Measurements from ENCODE around the gene PRSS22.

PRSS22 gene, protein sequence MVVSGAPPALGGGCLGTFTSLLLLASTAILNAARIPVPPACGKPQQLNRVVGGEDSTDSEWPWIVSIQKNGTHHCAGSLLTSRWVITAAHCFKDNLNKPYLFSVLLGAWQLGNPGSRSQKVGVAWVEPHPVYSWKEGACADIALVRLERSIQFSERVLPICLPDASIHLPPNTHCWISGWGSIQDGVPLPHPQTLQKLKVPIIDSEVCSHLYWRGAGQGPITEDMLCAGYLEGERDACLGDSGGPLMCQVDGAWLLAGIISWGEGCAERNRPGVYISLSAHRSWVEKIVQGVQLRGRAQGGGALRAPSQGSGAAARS

DNA sequence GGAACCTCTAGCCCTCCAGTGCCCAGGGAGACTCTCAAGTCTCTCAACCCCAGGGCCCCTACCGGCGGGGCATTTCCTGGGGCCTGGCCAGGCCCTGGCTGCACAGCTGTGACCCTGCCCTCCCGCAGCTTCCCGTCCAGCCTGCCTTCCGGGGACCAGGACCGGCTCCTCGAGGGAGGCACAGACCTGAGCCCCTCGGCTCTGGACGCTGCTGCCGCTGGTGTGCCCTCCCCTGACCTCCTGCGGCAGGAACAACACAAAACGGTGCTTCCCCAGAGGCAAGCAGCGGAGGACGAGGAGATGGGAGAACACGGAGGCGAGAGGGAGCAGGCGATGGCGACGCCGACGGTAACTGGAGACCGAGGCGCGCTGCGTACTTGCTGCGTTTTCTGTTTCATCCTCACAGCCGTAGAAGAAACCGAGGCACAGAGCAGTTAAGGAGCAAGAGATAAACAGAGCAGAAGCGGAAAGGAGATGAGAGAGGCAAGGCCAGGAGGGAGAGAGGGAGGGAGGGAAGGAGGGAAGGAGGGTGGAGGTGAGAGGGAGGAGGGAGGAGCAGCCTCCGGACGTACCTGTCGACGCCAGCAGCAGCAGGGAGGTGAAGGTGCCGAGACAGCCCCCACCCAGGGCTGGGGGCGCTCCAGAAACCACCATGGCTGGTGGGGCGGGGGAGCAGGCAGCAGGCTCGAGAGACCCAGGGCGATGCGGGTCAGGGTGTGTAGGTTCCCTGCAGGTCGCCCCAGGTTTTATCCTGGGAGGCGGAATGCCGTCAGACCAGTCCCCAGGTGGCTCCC lies at the start of gene PRSS22:
Gene PRSS22, minus strand, starts transcription at position 720 of the 794 bp plus-strand sequence. Its CDS starts 66 bp downstream, at position 654.
- peak; percentile 61 for DNase-seq (ENCODE audit: low read depth, low spot score)

DNA sequence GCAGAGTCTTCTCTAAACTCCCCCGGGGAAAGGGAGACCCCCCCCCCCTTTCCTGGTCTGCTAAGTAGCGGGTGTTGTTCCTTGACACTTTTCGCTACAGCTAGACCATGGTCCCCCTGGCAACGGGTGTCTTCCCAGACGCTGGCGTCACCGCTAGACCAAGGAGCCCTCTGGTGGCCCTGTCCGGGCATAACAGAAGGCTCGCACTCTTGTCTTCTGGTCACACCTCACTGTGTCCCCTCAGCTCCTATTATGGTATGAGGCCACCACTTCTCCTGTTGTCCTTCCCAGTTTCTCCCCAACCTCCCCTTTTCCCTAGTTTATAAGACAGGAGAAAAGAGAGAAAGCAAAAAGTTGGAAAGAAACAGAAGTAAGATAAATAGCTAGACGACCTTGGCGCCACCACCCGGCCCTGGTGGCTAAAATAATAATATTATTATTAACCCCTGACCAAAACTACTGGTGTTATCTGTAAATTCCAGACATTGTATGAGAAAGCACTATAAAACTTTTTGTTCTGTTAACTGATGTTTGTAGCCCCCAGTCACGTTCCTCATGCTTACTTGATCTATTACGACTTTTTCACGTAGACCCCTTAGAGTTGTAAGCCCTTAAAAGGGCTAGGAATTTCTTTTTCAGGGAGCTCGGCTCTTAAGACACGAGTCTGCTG lies 49.2 kb upstream of the PRSS22 start:
- DNase-seq (ENCODE audit: low read depth, low spot score) = peak; percentile 81

DNA sequence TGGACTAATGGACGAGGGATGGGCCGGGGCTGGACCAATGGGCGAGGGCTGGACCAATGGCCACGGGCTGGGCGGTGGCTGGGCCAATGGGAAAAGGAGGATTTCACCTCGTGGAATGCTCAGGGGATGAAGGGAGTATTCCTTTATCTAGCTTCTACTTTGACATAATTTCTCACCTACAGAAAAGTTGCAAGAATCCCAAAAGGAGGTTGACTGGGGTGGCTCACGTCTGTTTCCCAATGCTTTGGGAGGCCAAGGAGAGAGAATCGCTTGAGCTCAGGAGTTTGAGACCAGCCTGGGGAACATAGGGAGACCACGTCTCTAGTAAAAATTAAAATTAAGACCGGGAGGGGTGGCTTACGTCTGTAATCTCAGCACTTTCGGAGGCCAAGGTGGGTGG lies 48.0 kb upstream of the PRSS22 start:
- no peak for DNase-seq (ENCODE audit: low read depth, low spot score)

DNA sequence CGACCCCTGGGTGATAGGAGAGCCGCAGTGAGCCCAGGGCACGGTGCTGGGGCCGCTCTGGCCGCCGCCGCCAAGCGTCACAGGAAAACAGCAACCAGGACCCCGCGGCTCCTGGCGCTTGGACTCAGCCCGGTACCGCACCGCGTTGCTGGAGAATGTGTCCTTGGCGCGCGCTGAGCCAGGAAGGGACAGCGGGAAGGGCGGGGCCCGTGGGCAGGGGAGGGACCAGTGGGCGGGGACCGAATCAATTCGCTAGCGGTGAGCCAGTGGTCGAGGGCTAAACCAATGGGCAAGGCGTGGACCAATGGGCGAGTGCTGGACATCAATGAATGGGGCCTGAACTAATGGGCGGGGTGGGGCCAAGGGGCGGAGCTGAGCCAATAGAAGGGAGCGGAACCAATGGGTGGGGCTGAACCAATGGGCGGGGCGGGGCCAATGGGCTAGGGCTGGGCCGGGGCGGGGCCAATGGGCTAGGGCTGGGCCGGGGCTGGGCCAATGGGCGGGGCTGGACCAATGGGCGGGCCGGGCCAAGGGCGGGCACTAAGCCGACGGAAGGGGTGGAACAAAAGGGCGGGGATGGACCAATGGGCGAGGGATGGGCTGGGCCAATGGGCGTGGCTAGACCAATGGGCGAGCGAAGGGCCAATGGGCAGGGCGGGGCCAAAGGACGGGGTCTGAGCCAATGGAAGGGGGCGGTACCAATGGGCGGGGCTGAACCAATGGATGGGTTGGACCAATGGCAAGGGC lies 47.4 kb upstream of the PRSS22 start:
- peak; percentile 97 for DNase-seq (ENCODE audit: low read depth, low spot score)

DNA sequence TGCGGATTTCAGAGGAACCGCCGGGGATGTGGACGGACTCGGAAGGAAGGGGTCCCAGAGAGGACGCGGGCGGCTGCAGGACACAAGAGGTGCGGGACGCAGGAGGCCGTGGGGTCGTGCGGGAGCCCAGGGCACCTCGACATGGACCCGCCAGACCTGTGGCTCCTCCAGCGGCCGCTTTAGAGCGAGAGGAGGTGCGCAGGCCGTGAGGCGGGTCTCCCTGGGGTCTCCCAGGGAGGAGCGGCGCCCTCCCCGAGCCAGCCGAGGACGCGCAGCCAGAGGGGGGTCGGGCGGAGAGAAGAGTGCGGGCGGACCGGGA lies 46.9 kb upstream of the PRSS22 start:
- DNase-seq (ENCODE audit: low read depth, low spot score) = no peak

DNA sequence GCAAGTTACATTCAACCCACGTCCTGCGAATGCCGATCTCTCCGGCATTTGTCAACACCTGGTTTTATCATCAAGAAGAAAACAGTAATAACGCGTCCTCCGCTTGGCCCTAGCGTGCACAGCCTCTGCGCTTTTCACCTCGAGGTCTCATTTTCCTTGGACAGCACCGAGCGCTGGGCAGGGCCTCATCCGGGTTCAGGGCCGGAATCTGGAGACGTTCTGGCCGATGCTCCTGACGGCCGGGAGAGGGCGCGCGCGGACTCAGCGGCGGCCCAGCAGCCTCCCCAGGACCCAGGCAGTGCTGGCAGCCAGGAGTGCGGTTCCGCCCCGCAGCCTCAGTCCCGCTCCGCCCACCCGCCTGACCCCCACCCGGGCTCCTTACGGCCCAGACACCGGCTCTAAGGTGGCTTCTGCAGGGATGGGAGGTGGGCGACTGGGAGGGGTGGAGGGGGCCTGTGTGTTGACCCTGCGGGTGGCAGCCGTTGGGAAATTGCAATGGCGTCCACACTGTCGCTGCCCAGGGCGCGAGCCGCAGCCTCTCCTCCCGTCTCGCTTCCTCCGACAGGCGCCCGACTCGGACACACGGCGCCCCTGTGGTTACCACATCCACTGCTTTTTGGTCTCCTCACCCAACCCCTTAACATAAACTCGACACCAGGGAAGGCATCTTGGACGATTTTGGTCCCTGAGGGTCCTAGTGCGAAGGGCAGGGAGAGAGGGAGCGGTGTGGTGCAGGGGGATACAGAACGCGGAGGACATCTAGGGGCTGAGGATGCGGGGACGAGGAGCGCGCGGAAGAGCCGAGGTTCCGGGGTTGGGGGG lies 46.3 kb upstream of the PRSS22 start:
- peak; percentile 97 for DNase-seq (ENCODE audit: low read depth, low spot score)

DNA sequence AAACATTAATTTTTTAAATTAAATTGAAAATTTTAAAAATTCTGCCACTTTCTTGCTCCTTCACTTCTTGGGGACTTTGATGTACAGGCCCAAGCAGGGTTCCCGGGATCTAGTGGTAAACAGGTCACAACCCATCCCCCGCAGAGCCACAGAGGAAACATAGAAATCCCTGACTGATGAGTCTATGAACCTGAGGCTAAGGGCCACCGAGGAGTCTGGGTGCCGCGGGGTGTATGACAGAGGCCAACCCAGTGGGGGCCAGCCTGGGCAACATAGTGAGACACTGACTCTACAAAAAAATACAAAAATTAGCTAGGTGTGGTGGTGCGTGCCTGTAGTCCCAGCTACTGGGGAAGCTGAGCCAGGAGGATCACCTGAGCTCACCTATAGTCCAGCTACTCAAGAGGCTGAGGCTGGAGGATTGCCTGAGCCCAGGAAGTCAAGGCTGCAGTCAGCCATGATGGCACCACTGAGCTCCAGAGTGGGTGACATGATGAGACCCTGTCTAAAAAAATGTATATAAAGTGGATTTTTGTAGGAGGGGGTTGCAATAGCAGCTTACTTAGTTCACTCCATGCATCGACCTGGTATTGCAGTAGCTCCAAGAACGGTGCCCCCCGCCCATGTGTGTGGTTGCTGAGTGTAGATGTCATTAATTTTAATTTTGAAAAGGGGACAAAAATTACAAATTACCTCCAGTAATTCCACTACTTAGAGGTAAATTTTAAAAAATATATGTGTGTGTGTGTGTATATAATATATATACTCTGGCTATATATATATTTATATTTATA lies 44.6 kb upstream of the PRSS22 start:
- no peak for DNase-seq (ENCODE audit: low read depth, low spot score)

DNA sequence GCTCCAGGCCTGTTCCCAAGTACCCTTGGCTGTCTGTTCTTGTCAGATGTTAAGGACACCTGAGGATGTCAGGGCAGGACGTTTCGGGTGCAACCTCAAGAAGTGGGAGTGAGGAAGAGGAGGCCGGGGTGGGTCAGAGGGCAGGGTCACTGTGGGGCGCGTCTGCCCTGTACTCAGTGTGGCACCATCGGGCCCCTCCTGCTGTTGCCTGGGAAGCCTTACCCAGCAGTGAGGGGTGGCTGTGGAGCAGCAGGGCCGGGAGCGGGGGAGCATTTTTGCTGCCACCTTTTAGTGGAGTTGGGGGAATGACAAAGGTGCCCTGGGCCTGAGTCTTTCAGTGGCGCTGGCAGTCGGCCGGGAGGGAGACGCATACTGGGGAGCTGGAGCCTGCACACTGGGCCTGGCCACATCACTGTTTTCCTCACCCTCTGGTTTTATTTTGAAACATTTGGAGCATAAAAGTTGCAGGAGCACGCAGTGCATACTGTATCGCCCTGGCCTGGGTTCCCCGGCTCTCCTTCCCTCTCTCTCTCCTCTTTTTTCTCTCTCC lies 42.6 kb upstream of the PRSS22 start:
- DNase-seq (ENCODE audit: low read depth, low spot score) = no peak

DNA sequence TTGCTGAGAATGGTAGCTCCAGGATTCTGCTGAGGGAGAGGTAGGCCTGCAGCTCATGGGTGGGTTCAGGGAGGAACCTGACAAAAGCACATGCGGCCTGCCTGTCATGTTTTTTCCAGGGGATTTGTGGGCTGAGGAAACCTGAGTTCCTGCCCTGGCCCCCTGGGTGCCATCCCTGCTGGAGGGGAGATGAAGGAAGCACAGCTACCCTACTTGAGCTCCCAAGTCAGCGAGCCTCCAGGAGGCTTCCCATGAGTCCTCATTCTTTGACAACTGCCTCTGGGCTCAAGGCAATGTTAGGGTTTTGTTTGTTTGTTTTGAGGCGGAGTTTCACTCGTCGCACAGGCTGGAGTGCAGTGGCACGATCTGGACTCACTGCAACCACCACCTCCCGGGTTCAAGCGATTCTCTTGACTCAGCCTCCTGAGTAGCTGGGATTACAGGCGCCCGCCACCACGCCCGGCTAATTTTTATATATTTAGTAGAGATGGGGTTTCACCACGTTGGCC lies 41.6 kb upstream of the PRSS22 start:
- no peak for DNase-seq (ENCODE audit: low read depth, low spot score)

DNA sequence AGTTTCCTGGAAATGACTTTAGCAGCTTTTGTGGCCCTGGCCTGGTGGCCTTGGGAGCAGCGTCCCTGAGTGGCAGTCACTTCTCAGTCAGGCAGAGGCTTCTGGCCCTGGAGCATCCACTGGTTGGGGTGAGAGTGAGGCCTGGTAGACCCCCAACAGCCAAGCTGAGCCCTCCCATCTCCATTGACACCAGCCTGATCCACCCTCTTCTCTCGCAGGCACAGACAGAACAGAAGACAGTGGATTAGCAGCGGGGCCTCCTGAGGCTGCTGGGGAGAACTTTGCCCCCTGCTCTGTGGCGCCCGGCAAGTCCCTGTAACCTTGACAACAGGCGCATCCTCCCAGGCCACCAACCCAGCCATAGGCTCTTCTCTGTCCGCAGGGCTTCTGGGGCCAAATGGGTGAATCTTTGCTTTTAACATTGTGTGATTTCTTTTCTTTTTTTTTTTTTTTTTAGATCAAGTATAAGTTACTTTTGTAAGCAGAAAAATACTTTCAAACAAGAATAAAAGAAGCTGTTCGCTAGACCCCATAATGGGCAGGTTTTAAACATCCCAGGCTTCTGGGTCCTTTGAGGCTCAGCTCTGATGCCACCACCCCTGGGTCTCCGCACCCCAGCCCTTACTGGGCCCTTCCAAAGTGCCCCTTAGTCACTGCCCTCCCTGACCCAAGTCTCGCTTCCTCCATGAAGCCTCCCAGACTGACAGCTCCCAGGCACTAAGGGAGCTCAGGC lies 41.0 kb upstream of the PRSS22 start:
- no peak for DNase-seq (ENCODE audit: low read depth, low spot score)

DNA sequence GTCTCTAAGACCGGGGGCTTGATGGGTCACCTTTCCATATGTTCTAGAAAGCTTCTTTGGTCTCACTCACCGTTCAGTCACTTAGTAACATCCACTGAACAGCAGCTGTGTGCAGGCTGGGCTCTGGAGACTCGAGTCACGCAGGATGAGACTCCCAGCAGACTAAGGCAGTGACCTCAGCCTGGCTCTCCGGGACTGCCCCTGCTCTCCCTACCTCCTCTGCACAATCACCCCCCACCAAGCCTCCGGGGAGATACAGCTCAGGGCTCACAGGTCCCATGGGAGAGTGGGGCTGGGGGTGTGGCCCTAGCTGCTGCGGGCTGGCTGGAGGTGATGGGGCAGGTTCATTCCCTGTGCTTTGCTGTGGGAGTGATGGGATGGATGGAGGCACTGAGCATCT lies 39.1 kb upstream of the PRSS22 start:
- no peak for DNase-seq (ENCODE audit: low read depth, low spot score)

DNA sequence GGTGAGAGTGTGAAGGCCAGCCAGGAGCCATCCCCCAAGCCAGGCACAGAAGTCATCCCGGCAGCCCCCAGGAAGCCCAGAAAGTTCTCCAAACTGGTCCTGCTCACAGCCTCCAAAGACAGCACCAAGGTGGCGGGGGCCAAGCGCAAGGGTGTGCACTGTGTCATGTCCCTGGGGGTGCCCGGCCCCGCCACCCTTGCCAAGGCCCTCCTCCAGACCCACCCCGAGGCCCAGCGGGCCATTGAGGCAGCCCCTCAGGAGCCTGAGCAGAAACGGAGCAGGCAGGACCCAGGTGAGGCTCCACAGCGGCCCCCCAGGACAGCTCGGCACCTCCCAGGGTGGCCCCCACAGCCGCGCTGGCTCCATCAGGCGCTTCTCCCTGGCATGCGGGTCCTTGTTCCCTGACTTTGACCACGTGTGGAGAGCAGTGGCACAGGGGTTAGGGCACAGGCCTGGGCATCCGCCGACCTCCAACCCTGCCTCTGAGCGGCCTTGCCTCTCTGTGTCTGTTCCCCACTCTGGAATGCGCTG lies 38.6 kb upstream of the PRSS22 start:
- DNase-seq (ENCODE audit: low read depth, low spot score) = no peak

DNA sequence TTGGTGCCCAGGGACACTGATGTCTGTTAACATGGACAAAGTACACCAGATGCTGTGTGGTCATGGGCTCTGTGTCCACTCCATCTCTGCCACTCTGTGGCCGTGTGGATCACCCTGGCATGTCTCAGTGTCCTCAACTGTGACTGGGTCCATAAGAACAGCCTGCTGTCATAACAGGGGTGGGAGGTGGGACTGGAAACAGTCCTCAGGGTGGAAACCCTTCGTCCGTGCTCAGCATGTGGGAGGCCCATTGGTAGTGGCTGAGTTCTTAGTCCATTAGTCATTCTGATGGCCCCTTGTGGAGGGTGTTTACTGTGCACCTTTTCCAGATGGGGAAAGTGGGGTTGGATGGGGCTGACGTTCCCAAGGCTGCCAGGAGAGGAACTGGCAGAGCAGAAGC lies 37.8 kb upstream of the PRSS22 start:
- DNase-seq (ENCODE audit: low read depth, low spot score) = no peak

DNA sequence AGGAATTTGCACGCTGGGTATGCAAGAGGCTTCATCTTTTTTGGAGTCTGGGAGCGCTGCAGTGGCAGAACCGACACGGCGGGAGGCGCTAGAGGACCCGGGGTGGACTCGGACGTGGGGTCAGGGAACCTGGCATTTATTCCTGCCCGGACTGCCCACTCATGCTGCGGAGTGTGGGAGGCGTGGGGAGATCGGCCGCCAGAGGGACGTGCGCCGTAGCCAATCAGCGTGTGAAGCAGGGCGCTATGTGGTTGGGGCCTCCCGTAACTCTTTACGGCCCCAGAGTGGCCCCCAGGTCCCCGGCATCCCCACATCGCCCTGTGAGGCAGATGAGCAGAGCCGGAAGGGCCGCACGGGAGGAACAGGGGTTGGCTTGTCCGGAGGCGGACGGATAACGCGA lies 36.3 kb upstream of the PRSS22 start:
- no peak for DNase-seq (ENCODE audit: low read depth, low spot score)

DNA sequence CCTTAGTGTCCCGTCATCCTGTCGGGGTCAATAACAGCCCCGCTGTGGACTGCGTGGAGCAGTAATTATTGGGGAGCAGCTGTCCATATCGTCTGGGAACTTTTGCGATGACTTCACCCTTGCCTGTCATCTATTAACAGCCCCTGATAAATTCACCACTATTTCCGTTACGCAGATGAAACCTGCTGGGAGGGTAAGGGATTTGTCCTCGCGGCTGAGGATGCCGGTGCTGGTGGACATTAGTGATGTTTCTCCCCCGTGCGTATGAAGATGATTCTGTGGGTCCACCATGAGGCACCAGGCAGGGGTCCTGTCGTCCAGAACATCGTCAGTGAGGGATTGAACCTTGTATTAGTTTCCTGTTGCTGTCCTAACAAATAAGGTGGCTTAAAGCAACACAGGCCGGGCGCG lies 26.1 kb upstream of the PRSS22 start:
- no peak for DNase-seq (ENCODE audit: low read depth, low spot score)

DNA sequence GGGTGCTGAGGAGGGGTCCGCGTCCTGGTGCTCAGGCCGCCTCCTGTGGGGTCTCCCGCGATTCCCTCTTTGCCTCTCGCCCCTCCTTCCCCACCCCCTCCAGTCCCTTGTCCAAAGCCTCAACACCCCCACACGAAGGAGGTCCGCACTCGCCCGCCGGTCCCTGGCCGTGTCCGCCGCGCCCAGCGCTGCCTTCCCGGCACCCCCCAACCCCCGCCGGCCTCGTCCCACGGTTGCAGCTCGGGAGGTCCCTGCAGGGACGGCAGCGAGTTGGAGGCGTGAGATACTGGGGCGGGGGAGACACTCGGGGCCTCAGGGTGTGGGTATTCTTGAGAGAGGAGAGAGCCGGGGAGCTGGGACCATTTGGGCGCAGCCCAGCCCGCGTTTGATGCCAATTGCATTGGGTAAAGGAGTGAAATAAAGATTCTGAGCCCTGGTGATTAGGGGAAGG lies 25.5 kb upstream of the PRSS22 start:
- no peak for DNase-seq (ENCODE audit: low read depth, low spot score)

DNA sequence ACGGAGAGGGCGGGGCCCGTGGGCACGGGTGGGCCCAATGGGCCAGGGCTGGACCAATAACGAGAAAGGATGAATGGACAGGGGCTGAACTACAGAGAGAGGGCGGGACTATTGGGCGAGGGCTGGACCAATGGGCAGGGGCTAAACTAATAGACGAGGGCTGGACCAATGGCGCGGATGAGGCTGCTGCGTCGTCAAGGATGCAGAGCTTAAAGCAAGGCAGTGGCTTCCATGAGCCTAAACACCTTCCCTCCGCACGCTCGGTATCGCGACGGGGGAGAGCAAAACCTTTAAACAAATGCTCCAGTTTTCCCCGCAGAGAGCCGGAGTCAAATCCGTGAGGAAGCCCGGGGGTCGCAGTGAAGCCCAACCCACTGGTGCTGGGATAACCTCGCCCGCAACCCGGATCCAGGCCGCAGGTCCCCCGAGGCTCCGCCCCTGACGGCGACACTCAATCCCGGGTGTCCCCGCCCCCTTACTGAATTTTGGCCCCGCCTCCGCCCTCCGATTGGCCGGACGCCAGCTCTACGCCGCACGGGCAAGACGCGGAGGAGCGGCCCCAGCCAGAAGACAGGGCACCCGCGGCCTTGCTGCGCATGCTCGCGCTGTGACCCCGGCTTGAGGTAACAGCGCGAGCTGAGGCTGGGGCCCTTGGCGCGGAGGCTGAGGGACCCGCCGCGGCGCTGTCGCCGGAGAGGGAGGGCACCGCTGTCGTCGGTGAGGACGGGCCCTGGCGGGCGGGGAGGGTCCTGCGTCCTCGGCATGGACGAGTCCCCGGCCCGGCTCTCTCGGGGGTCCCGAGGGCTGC lies 24.9 kb upstream of the PRSS22 start, which contains the start of gene FLYWCH2:
Gene FLYWCH2, plus strand, starts transcription at position 566 of the 808 bp plus-strand sequence. CDS start 13,235 bp downstream, outside the sequence.
- DNase-seq (ENCODE audit: low read depth, low spot score) = peak; percentile 99

Measured in ELF-1 (cell line).